NCI-H748 (cell line): ENCODE data around the gene DGAT2L6.
A peak's percentile ranks its signal among the peaks of the same experiment; 100 is the strongest.

Experiments used
- DNase-seq: peaks from one replicate; lab custom pipeline; 2025; ENCODE audit not compliant: unreplicated experiment; lab: John Stamatoyannopoulos, UW

DGAT2L6 gene

GRCh38 chrX:70176938-70177533 lies at the start of gene DGAT2L6:
TSS of gene DGAT2L6 (plus strand) at chrX:70177483. CDS start at chrX:70177583, 100 bp downstream.
- no peak for DNase-seq

- DNase-seq = no peak
These were observed 49.2 kb upstream of the DGAT2L6 start for GRCh38 chrX:70128071-70128470.

- no peak for DNase-seq
These were observed 47.5 kb upstream of the DGAT2L6 start for GRCh38 chrX:70129816-70130215.

GRCh38 chrX:70132224-70132623 lies 45.1 kb upstream of the DGAT2L6 start:
- no peak for DNase-seq

- DNase-seq = peak; percentile 79
These were observed 44.4 kb upstream of the DGAT2L6 start for GRCh38 chrX:70132877-70133302.

GRCh38 chrX:70133303-70134115 lies 43.8 kb upstream of the DGAT2L6 start, which contains the start of gene IGBP1:
TSS of gene IGBP1 (plus strand) at chrX:70133447. CDS start at chrX:70133948, 501 bp downstream.
- peak; percentile 94 for DNase-seq

GRCh38 chrX:70134116-70134477 lies 43.2 kb upstream of the DGAT2L6 start:
- DNase-seq = peak; percentile 56

- no peak for DNase-seq
These were observed 38.7 kb upstream of the DGAT2L6 start for GRCh38 chrX:70138622-70139021.

GRCh38 chrX:70139736-70140135 lies 37.5 kb upstream of the DGAT2L6 start:
- DNase-seq = no peak

GRCh38 chrX:70141373-70141772 lies 35.9 kb upstream of the DGAT2L6 start:
- no peak for DNase-seq

- DNase-seq = no peak
These were observed 10.4 kb upstream of the DGAT2L6 start for GRCh38 chrX:70166601-70167590.

- DNase-seq = no peak
These were observed 8.8 kb upstream of the DGAT2L6 start for GRCh38 chrX:70168238-70169188.

GRCh38 chrX:70169281-70169680 lies 8.0 kb upstream of the DGAT2L6 start:
- DNase-seq = no peak

GRCh38 chrX:70171624-70172023 lies 5.7 kb upstream of the DGAT2L6 start:
- DNase-seq = no peak

GRCh38 chrX:70172221-70172620 lies 5.1 kb upstream of the DGAT2L6 start:
- no peak for DNase-seq

GRCh38 chrX:70172964-70173363 lies 4.3 kb upstream of the DGAT2L6 start:
- DNase-seq = no peak

GRCh38 chrX:70174754-70175153 lies 2.5 kb upstream of the DGAT2L6 start:
- DNase-seq = no peak

- DNase-seq = no peak
These were observed 1.9 kb upstream of the DGAT2L6 start for GRCh38 chrX:70175338-70175737.

- no peak for DNase-seq
These were observed 5.8 kb downstream of the DGAT2L6 start for GRCh38 chrX:70183091-70183490.

GRCh38 chrX:70190225-70190624 lies 12.9 kb downstream of the DGAT2L6 start:
- DNase-seq = no peak
